Endothelial cell of umbilical vein (primary cell): ENCODE results near the gene ARHGEF12. TPM values are rescaled to one million over a fixed set of nuclear protein-coding genes. Genes with fewer than 3 reads are reported as not detected.

ENCODE experiments used
- BruUV-seq: library from RNA; stranded (reverse); fragments of 400-500 nt; replicated peaks from 2 replicates; lab custom pipeline; 2021; lab: Mats Ljungman, UMichigan
- CTCF ChIA-PET: fragments of 300-600, 350-600 bp; sonication (Branson Sonifier 250); formaldehyde crosslinking; loops from one replicate; lab custom pipeline; 2021; ENCODE audit warnings: antibody characterized with exemption, inconsistent platforms; lab: Charles Lee
- POLR2A ChIA-PET: fragments of 300-600, 350-600 bp; sonication (Branson Sonifier 250); formaldehyde crosslinking; loops from one replicate; lab custom pipeline; 2021; ENCODE audit warnings: antibody characterized with exemption, inconsistent platforms; lab: Charles Lee
- DNase-seq: peaks from one replicate; pipeline ENCODE4 v3.0.0-alpha.2; 2011; ENCODE audit warnings: low read depth, low spot score
- FAIRE-seq: peaks from 2 replicates; lab custom pipeline; 2011; peaks lifted over from hg19 to GRCh38; lab: Jason Lieb, UNC
- H2AFZ ChIP-seq: 2 replicates; pipeline ENCODE4 v1.6.0; 2012; ENCODE audit warnings: low read depth, low read length, control low read depth, inconsistent platforms
- H3K27ac ChIP-seq: 2 replicates; pipeline ENCODE4 v1.5.1; 2011; ENCODE audit warnings: low read depth, mild to moderate bottlenecking, control low read depth, low read length, moderate library complexity; ENCODE audit not compliant: insufficient read depth
- H3K27me3 ChIP-seq, 2 experiments: 2 replicates each; pipeline versions ENCODE4 v1.6.0 to v1.6.1; 2011; ENCODE audit warnings: low read length in 2 of 2, mixed read lengths in 1 of 2; ENCODE audit not compliant: control insufficient read depth in 2 of 2, insufficient read depth in 2 of 2
- H3K36me3 ChIP-seq, 2 experiments: 2 replicates in 1 of 2; 3 replicates in 1 of 2; pipeline ENCODE4 v1.5.1; 2011; ENCODE audit warnings: low read length in 2 of 2, mild to moderate bottlenecking in 1 of 2, moderate library complexity in 1 of 2; ENCODE audit not compliant: control insufficient read depth in 2 of 2, insufficient read depth in 2 of 2; ENCODE audit errors: extremely low read depth in 1 of 2
- H3K4me1 ChIP-seq: 3 replicates; pipeline ENCODE4 v1.5.1; 2011; ENCODE audit warnings: mild to moderate bottlenecking, low read length; ENCODE audit not compliant: control insufficient read depth, insufficient read depth; ENCODE audit errors: extremely low read depth
- H3K4me2 ChIP-seq: 2 replicates; pipeline ENCODE4 v1.6.1; 2011; ENCODE audit warnings: low read length, control low read depth, mixed read lengths; ENCODE audit not compliant: insufficient read depth
- H3K4me3 ChIP-seq, 3 experiments: fragments of 200-600 bp in 1 of 3; sonication (generic), shearing (Covaris generic) in 1 of 3; replicated peaks in 1 of 3; 2 replicates each; pipeline ENCODE4 v1.5.1; 2011 to 2016; ENCODE audit warnings: control low read depth in 3 of 3, low read length in 3 of 3, mild to moderate bottlenecking in 2 of 3, inconsistent platforms in 1 of 3, low read depth in 1 of 3, moderate library complexity in 1 of 3; ENCODE audit not compliant: insufficient read depth in 1 of 3
- H3K79me2 ChIP-seq: 2 replicates; pipeline ENCODE4 v1.6.0; 2012; ENCODE audit warnings: low read length, inconsistent platforms; ENCODE audit not compliant: control insufficient read depth, insufficient read depth
- H3K9ac ChIP-seq: replicated peaks from 2 replicates; pipeline ENCODE3; 2011; ENCODE audit warnings: low read length, control low read depth; ENCODE audit not compliant: insufficient read depth; ENCODE audit errors: extremely low read depth
- H3K9me1 ChIP-seq: replicated peaks from 3 replicates; pipeline ENCODE4 v1.6.0; 2011; ENCODE audit warnings: mild to moderate bottlenecking, low read length; ENCODE audit not compliant: control insufficient read depth, insufficient read depth; ENCODE audit errors: extremely low read depth
- H3K9me3 ChIP-seq: replicated peaks from 2 replicates; pipeline ENCODE4 v1.5.1; 2012; ENCODE audit warnings: low read length, inconsistent platforms; ENCODE audit not compliant: control insufficient read depth, insufficient read depth
- H4K20me1 ChIP-seq: replicated peaks from 2 replicates; pipeline ENCODE3; 2011; ENCODE audit warnings: mild to moderate bottlenecking, low read length; ENCODE audit not compliant: control insufficient read depth, insufficient read depth; ENCODE audit errors: extremely low read depth
- CTCF ChIP-seq, 2 donors: IDR thresholded peaks; 1 replicate in 1 of 2; 2 replicates in 1 of 2; pipeline ENCODE4 v1.5.1; 2011; ENCODE audit warnings: low read length in 2 of 2, mild to moderate bottlenecking in 2 of 2, moderate library complexity in 2 of 2, control low read depth in 1 of 2, inconsistent platforms in 1 of 2, low read depth in 1 of 2; ENCODE audit not compliant: insufficient read depth in 1 of 2; ENCODE audit errors: extremely low read depth in 1 of 2
- GATA2 ChIP-seq: IDR thresholded peaks from 2 replicates; pipeline ENCODE4 v1.7.0; 2011; ENCODE audit warnings: low read depth, mild to moderate bottlenecking, moderate library complexity, mixed read lengths, low read length; ENCODE audit not compliant: insufficient read length, insufficient read depth
- POLR2A ChIP-seq: IDR thresholded peaks from 2 replicates; pipeline ENCODE4 v1.6.1; 2012; ENCODE audit warnings: low read depth, mild to moderate bottlenecking, control low read depth, low read length
- POLR2AphosphoS5 ChIP-seq: IDR thresholded peaks from 2 replicates; pipeline ENCODE4 v1.6.1; 2012; ENCODE audit warnings: low read depth, mild to moderate bottlenecking, control low read depth, low read length, moderate library complexity; ENCODE audit not compliant: insufficient read depth
- dilution Hi-C: fragments of 300-500 bp; cut with MboI; formaldehyde crosslinking; loops from one replicate; pipeline ENCODE4 v1.15.0; 2019; ENCODE audit warnings: low sequenced_read_pairs; ENCODE audit not compliant: extremely low pct_ligation_motif_present
- intact Hi-C: fragments of 100-400 bp; cut with micrococcal nuclease; formaldehyde crosslinking; loops from one replicate; pipeline ENCODE4 v1.10.0; 2022
- polyA plus RNA-seq, 4 experiments: library from polyadenylated mRNA; depleted of rRNA in 3 of 4; stranded (reverse) in 3 of 4; unstranded in 1 of 4; fragments of >200 nt; gene quantifications; 2 replicates each; pipeline versions ENCODE4 v1.2.1 to v1.2.3, GENCODE V29; 2011 to 2012; ENCODE audit warnings: missing spikeins in 1 of 4
- total RNA-seq: library from RNA; stranded (reverse); gene quantifications from 2 replicates; pipeline ENCODE4 v1.2.3, GENCODE V29; 2021

ARHGEF12 gene
- total and polyA plus RNA-seq, 2 donors (not counting 3 experiments of a cell fraction or from before 2014, with no cell fraction given) = 20.9 to 125 TPM

GRCh38 chr11:120324932-120325810 is 11.0 kb upstream of the ARHGEF12 start, which contains the start of gene TLCD5:
Gene TLCD5, plus strand, starts transcription at chr11:120325299. Its CDS starts 2,143 bp downstream, at chr11:120327442.
- Histone ChIP-seq H3K36me3 (peaks cover 0 to 5% of the 10 kb centered on the region in 2 experiments), H3K4me2 (peak within 1 kb of the TSS; percentile 90), H3K79me2 (peaks cover 12% of the 10 kb centered on the region), H3K9me1 (no peaks in the 10 kb centered on the region), H3K27me3 (peaks cover 0 to 2% of the 10 kb centered on the region in 2 experiments), H3K4me1 (peaks cover 19% of the 10 kb centered on the region), H4K20me1 (no peaks in the 10 kb centered on the region), H2AFZ (peak within 1 kb of the TSS; percentile 98), H3K27ac (peak within 1 kb of the TSS; percentile 73), H3K4me3 (peak within 1 kb of the TSS; percentile 29 to 83 (median 77)), H3K9me3 (no peaks in the 10 kb centered on the region), H3K9ac (peak within 1 kb of the TSS; percentile 85)
- intact Hi-C loops (loop anchor here (1.0 kb wide), 1 partner anchor 10 kb away; no protein-coding TSS in a partner anchor), dilution Hi-C loops (no loop called here)
- POLR2A ChIA-PET = interaction anchor here (0.8 kb wide), 2 partner anchors 10 to 222 kb away, joined by 3 to 4 read pairs; no protein-coding TSS in a partner anchor
- FAIRE-seq (no peak), DNase-seq (peak; percentile 73)
- CTCF ChIA-PET = interaction anchor here (0.6 to 3.1 kb wide), 5 partner anchors 9 to 136 kb away, joined by 3 to 15 read pairs (median 3); partner anchors contain the start of gene ARHGEF12
- TF ChIP-seq POLR2A (peak; percentile 81), CTCF (IDR thresholded peaks at IDR 0.05; ENCODE audit: extremely low read depth in 1 of 2, insufficient read depth in 1 of 2, low read depth in 1 of 2, low read length in 2 of 2) (peak; percentile 6 to 34), GATA2 (no peak), POLR2AphosphoS5 (peak; percentile 72)
- BruUV-seq = no TSS peak
